Measurements from ENCODE around the gene SEBOX. TPM values are rescaled to one million over a fixed set of nuclear protein-coding genes. Genes with fewer than 3 reads are reported as not detected.
A peak's percentile ranks its signal among the peaks of the same experiment; 100 is the strongest.

SEBOX gene
- total and polyA plus RNA-seq, 4 donors, result not detected

DNA sequence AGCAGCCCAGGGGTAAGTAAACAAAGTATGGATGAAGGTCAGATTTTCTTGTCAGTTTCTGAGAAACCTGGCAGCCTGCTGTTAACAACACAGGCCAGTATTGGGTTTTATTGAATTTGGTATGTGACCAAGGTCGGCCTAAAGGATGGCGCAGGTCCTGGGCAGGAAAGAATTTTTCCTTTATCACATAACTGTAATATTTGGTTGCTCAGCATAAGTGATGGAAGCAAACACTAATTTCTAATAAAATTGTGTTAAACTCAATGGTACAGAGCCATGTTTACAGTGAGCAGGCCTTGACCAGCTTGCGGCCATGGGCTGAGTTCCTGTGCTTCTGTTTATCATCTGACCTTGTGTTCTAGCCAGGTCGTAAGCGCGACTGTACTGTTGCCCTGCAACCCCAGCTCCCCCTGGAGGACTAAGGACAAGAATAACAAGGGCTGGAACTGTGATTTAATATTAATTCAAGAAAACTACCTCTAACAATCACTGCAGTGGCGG lies 18.2 kb downstream of the SEBOX start:
- TF ChIP-seq, protein P1, sequence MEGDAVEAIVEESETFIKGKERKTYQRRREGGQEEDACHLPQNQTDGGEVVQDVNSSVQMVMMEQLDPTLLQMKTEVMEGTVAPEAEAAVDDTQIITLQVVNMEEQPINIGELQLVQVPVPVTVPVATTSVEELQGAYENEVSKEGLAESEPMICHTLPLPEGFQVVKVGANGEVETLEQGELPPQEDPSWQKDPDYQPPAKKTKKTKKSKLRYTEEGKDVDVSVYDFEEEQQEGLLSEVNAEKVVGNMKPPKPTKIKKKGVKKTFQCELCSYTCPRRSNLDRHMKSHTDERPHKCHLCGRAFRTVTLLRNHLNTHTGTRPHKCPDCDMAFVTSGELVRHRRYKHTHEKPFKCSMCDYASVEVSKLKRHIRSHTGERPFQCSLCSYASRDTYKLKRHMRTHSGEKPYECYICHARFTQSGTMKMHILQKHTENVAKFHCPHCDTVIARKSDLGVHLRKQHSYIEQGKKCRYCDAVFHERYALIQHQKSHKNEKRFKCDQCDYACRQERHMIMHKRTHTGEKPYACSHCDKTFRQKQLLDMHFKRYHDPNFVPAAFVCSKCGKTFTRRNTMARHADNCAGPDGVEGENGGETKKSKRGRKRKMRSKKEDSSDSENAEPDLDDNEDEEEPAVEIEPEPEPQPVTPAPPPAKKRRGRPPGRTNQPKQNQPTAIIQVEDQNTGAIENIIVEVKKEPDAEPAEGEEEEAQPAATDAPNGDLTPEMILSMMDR (IDR thresholded peaks at IDR 0.05; ENCODE audit: control extremely low read depth, extremely low read depth), result no peak
- WGBS, 2 donors, result 62 to 85% methylated on average over 7 of the region's 7 CpGs
- peaks cover 24 to 70% (median 64%) of the 10 kb centered on the region in 4 donors for H3K36me3 ChIP-seq (ENCODE audit: control insufficient read depth in 4 of 4, insufficient read depth in 4 of 4, low read length in 4 of 4)
- no peak overlapping the region for H3K27ac ChIP-seq (ENCODE audit: low read depth in 1 of 2, low read length in 1 of 2)
- ATAC-seq (ENCODE audit: insufficient read depth, low FRiP score) (no peak), DNase-seq (no peak)
- no peaks in the 10 kb centered on the region for H3K9me3 ChIP-seq (ENCODE audit: control insufficient read depth in 4 of 4, insufficient read depth in 3 of 4, low read length in 3 of 4)
- no peaks in the 10 kb centered on the region for H3K27me3 ChIP-seq (ENCODE audit: control insufficient read depth in 3 of 3, insufficient read depth in 3 of 3, low read length in 2 of 3)
- peaks cover 0 to 4% (median 0%) of the 10 kb centered on the region in 5 donors for H3K4me1 ChIP-seq (ENCODE audit: control insufficient read depth in 5 of 5, insufficient read depth in 5 of 5, low read length in 5 of 5)
- H3K9ac ChIP-seq (ENCODE audit: insufficient read depth in 1 of 2, low read length in 2 of 2), result no peak overlapping the region
- H3K4me3 ChIP-seq, result no peak overlapping the region

GRCh38 chr17:28346199-28346580 lies 18.8 kb downstream of the SEBOX start:
- H3K27ac ChIP-seq (ENCODE audit: low read depth in 1 of 2, low read length in 1 of 2), result peak overlapping the region in 1 of 2 donors; percentile 16
- no peak overlapping the region for H3K9ac ChIP-seq (ENCODE audit: insufficient read depth in 1 of 2, low read length in 2 of 2)
- H3K27me3 ChIP-seq (ENCODE audit: control insufficient read depth in 3 of 3, insufficient read depth in 3 of 3, low read length in 2 of 3), result no peaks in the 10 kb centered on the region
- TF ChIP-seq, protein P1 (IDR thresholded peaks at IDR 0.05; ENCODE audit: control extremely low read depth, extremely low read depth), result no peak
- peaks cover 24 to 70% (median 64%) of the 10 kb centered on the region in 4 donors for H3K36me3 ChIP-seq (ENCODE audit: control insufficient read depth in 4 of 4, insufficient read depth in 4 of 4, low read length in 4 of 4)
- H3K4me3 ChIP-seq, result no peak overlapping the region
- no peaks in the 10 kb centered on the region for H3K9me3 ChIP-seq (ENCODE audit: control insufficient read depth in 4 of 4, insufficient read depth in 3 of 4, low read length in 3 of 4)
- WGBS, 2 donors, result 85 to 91% methylated on average over 2 of the region's 2 CpGs
- ATAC-seq (ENCODE audit: insufficient read depth, low FRiP score) (no peak), DNase-seq (no peak)
- H3K4me1 ChIP-seq (ENCODE audit: control insufficient read depth in 5 of 5, insufficient read depth in 5 of 5, low read length in 5 of 5), result peaks cover 0 to 4% (median 0%) of the 10 kb centered on the region in 5 donors

DNA sequence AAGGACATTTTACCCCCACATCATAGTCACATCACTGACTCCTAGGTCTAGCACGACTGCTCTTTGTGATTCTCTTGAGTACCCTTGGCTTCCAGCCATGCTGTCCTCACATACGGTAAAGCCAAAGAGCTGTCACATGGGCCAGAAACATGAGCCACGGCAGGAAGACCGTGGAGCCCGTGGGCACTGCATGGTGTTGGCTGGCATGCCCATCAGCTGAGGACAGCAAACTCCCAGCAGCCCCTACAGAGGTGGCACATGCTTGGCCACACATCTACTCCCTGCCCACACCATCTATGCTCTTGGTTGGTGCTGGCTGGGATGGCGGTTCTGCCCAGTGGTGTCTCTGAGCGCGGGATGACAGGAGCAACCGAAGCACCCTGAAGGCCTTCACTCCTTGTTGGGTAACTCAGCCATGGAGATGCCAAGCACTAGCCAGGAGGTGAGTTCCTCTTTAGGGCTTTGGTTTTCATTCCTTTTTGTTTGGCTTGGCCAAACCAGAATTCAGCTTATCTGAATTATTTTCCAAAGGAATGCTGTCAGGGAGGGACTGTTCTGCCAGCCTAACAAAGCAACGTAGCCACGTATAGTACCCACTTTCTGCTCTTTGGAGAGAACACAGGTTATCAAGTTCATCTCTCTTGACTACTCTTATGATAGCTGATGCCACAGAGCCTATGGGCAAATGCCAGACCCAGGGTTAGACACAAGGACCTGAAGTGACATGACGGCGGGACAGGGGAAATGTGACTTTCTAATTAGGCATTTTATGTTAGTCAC lies 19.4 kb downstream of the SEBOX start:
- Histone ChIP-seq H3K4me1 (ENCODE audit: control insufficient read depth in 5 of 5, insufficient read depth in 5 of 5, low read length in 5 of 5) (peaks cover 0 to 4% (median 0%) of the 10 kb centered on the region in 5 donors), H3K36me3 (ENCODE audit: control insufficient read depth in 4 of 4, insufficient read depth in 4 of 4, low read length in 4 of 4) (peaks cover 24 to 72% (median 63%) of the 10 kb centered on the region in 4 donors), H3K4me3 (no peak overlapping the region), H3K9ac (ENCODE audit: insufficient read depth in 1 of 2, low read length in 2 of 2) (no peak overlapping the region), H3K27me3 (ENCODE audit: control insufficient read depth in 3 of 3, insufficient read depth in 3 of 3, low read length in 2 of 3) (no peaks in the 10 kb centered on the region), H3K9me3 (ENCODE audit: control insufficient read depth in 4 of 4, insufficient read depth in 3 of 4, low read length in 3 of 4) (no peaks in the 10 kb centered on the region), H3K27ac (ENCODE audit: low read depth in 1 of 2, low read length in 1 of 2) (peak overlapping the region in 1 of 2 donors; percentile 4)
- TF ChIP-seq, protein P1 (IDR thresholded peaks at IDR 0.05; ENCODE audit: control extremely low read depth, extremely low read depth), result no peak
- ATAC-seq (ENCODE audit: insufficient read depth, low FRiP score), result no peak
- peak in 1 of 3 donors; percentile 18 for DNase-seq
- WGBS, 2 donors, result 59 to 80% methylated on average over 13 of the region's 13 CpGs

Measured in lung (tissue), 12 donors.